Epithelial cell of alveolus of lung (primary cell): Measurements from ENCODE around the gene SMCR8. TPM values are rescaled to one million over a fixed set of nuclear protein-coding genes. Genes with fewer than 3 reads are reported as not detected.

Experiments used
- total RNA-seq: library from RNA; depleted of rRNA; stranded (reverse); fragments of >200 nt; gene quantifications from 2 replicates; pipeline ENCODE4 v1.2.1, GENCODE V29; 2015

The SMCR8 gene
- 9.3 and 12.5 TPM in 2 replicates for total RNA-seq

GRCh38 chr17:18314731-18315561 lies at the start of gene SMCR8, which contains the start of gene TOP3A:
TSS of gene SMCR8 (plus strand) at chr17:18315293. CDS start at chr17:18315790, 497 bp downstream.
TSS of gene TOP3A (minus strand) at chr17:18314994. CDS start at chr17:18314778, 216 bp downstream.

GRCh38 chr17:18363101-18364049 lies 48.3 kb downstream of the SMCR8 start, which contains the start of gene SHMT1:
TSS of gene SHMT1 (minus strand) at chr17:18363550. CDS start at chr17:18355981, 7,569 bp downstream.

Other genes starting within 250 kb of the SMCR8 start
- 37.8 and 44.0 TPM in 2 replicates for gene DRG2, start 227.3 kb upstream of the SMCR8 start, total RNA-seq
- gene MYO15A, start 206.5 kb upstream of the SMCR8 start, total RNA-seq: 0.26 and 1.6 TPM in 2 replicates
- 95.8 and 104 TPM in 2 replicates for gene ALKBH5, start 131.5 kb upstream of the SMCR8 start, total RNA-seq
- gene LLGL1, start 89.7 kb upstream of the SMCR8 start, total RNA-seq: 45.4 and 50.0 TPM in 2 replicates
- gene FLII, start 56.6 kb upstream of the SMCR8 start, total RNA-seq: 172 and 224 TPM in 2 replicates
- 10.5 and 13.7 TPM in 2 replicates for gene MIEF2, start 54.6 kb upstream of the SMCR8 start, total RNA-seq
- gene TOP3A, start 299 bp upstream of the SMCR8 start, total RNA-seq: 19.7 and 22.4 TPM in 2 replicates
- gene SHMT1, start 48.3 kb downstream of the SMCR8 start, total RNA-seq: 15.0 and 15.2 TPM in 2 replicates
- 0.08 TPM in 1 of 2 replicates, not detected in the other for gene EVPLL, start 62.5 kb downstream of the SMCR8 start, total RNA-seq
- gene LGALS9C, start 161.5 kb downstream of the SMCR8 start, total RNA-seq: not detected in 2 replicates